ENCODE results near the gene SPDYE17.
"Not testable (repeated sequence)": the region's sequence is repeated elsewhere in the genome, so short reads cannot be mapped to it uniquely, and the experiment has no call there.

The SPDYE17 gene

GRCh38 chr7:77032261-77032660, at the start of gene SPDYE17:
TSS of gene SPDYE17 (minus strand) at chr7:77032361. CDS start at chr7:77030570, 1,791 bp downstream.
- DNase-seq (ENCODE audit: low spot score) = not testable (repeated sequence)

DNA sequence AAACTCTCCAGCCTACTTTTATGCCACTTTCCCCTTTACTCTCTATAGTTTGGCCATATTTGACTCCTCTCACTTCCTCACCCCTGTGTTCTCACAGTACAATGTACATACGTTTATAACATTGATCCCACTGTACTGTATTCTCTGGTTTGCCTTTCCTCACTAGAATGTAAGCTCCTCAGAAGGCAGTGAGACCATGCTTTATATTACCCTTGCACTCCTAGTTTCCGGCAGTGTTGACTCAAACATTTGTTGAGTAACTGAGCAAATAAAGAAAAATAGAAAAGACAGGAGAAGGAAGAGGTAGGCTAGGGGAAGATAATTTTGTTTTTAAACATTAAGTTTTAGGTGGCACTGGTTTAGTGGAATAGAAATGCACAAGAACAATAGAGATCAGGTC, 48.1 kb upstream of the SPDYE17 start:
- not testable (repeated sequence) for DNase-seq (ENCODE audit: low spot score)

GRCh38 chr7:77079624-77080023, 47.5 kb upstream of the SPDYE17 start:
- not testable (repeated sequence) for DNase-seq (ENCODE audit: low spot score)

DNA sequence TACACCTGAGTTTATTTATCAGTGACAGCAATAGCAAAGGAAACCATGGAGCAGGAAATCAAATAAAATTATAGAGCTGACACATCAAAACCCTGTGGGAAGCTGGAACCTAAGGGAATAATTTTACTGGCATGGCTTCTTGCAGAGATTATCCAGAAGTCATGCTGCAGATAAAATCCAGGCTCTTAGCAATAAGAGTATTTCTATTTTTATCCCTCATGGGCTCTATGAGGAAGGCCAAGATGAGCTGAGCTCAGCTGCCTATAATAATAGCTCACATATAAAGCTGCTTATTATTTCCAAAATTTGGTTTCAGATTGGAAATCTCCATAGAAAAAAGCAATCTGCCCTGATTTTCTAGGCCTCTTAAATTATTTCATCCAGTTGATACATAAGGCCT, 47.0 kb upstream of the SPDYE17 start:
- DNase-seq (ENCODE audit: low spot score) = not testable (repeated sequence)

- not testable (repeated sequence) for DNase-seq (ENCODE audit: low spot score)
Measured at GRCh38 chr7:77077060-77077459, 44.9 kb upstream of the SPDYE17 start.

DNA sequence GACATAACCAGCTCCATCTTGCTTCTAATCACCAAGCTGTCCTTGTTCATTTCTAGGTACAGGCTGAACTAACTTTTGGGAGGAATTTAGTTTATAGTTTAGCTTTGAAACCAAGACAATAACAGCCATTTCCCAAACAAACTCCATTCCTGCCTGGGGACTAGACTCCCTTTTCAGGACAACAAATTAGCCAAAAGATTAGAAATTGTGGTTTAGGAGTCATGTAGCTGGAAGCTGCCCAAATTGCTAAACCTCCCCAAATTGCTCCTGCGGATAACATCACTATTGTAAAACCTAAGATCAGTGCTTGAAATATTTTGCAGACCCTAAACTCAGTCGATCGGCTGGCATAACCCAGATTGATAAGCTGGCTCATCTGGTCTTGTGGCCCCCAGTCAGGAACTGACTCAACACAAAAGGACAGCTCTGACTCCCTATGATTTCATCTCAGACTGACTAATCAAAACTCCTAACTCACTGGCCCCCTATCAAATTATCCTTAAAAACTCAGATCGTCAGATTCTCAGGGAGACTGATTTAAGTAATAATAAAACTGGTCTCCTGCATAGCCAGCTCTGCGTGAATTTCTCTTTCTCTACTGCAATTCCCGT, 42.7 kb upstream of the SPDYE17 start:
- DNase-seq (ENCODE audit: low spot score) = not testable (repeated sequence)

DNA sequence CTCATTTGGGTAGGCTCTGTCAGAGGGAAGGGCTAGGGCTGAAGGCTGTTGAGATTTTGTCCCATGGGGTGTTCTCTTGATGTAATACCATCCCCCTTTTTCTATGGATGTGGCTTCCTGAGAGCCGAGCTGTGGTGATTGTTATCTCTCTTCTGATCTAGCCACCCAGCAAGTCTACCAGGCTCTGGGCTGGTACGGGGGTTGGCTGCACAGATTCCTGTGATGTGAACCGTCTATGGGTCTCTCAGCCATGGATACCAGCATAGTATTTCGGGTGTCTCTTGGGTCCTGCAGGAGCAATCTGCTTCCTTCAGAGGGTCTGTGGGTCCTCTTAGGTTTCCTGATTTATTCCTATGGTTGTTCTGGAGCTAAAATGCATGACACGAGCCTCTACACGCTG, 38.9 kb upstream of the SPDYE17 start:
- DNase-seq (ENCODE audit: low spot score) = not testable (repeated sequence)

DNA sequence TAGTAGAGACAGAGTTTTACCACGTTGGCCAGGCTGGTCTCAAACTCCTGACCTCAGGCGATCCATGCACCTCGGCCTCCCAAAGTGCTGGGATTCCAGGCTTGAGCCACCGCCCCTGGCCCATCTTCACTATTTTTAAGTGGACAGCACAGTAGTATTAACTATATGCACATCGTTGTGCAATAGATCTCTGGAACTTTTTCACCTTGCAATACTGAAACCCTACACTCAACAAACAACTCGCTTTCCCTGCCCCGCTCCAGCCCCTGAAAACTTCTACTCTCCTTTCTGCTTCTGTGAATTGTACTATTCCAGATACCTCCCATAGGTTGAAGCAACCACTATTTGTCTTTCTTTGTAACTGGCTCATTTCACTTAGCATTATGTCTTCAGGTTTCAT, 33.7 kb upstream of the SPDYE17 start:
- DNase-seq (ENCODE audit: low spot score) = not testable (repeated sequence)

- not testable (repeated sequence) for DNase-seq (ENCODE audit: low spot score)
Measured at GRCh38 chr7:77063732-77064131, 31.6 kb upstream of the SPDYE17 start.

- DNase-seq (ENCODE audit: low spot score) = not testable (repeated sequence)
Measured at GRCh38 chr7:77062557-77062956, 30.4 kb upstream of the SPDYE17 start, which contains the start of gene SPDYE18. TSS of gene SPDYE18 (minus strand) at chr7:77062558. CDS start at chr7:77060512, 2,046 bp downstream.

- DNase-seq (ENCODE audit: low spot score) = not testable (repeated sequence)
Measured at GRCh38 chr7:77026349-77026748, 5.8 kb downstream of the SPDYE17 start.

DNA sequence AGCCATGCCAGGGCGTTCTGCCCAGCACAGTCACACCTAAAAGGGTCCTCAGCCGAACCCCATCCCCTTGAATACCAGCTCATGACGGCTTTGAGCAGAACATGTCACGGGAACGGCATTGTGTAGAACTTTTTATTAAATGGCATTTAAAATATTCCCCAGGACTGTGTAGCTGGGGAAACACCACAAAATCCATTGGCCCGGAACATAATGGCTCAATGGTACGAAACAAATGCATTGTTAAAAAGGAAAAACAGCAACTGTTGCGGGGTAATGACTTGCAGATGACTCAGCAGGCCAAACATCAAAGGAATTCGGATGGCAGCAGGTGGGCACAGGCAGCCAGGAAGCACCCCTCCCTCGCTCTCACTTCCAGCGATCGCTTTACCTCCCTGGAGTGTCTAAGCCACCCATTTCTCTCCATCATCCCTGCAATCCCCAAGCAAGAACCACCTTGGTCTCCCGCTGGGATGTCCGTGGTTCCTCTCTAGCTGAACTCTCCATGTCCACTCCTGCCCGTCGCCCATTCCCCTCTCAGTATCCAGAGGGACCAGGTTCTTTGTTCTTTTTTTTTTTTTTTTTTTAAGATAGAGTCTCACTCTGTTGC, 22.0 kb downstream of the SPDYE17 start:
- DNase-seq (ENCODE audit: low spot score) = peak; percentile 21

GRCh38 chr7:77008000-77008399, 24.2 kb downstream of the SPDYE17 start:
- peak; percentile 17 for DNase-seq (ENCODE audit: low spot score)

- DNase-seq (ENCODE audit: low spot score) = not testable (repeated sequence)
Measured at GRCh38 chr7:77006127-77007110, 25.7 kb downstream of the SPDYE17 start.

DNA sequence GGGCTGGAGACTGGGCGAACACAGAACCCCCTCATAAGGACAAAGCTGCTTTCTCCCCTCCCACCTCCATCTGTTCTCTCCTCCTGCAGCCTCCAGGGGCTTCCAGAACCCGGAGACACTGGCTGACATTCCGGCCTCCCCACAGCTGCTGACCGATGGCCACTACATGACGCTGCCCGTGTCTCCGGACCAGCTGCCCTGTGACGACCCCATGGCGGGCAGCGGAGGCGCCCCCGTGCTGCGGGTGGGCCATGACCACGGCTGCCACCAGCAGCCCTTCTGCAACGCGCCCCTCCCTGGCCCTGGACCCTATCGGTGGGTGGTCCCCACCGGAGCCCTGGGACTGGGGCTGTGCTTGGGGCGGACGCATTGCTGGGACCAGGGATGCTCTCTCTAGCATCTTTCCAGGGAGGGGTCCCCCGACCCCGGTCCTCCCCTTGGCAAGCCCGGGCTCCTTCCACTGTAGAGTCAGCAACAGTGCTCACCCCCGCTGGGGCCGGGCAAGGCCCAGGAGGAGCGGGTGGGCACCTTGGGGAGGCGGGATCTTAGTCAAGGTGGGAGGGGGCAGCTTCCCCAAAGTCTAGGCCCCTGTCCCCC, 26.6 kb downstream of the SPDYE17 start:
- not testable (repeated sequence) for DNase-seq (ENCODE audit: low spot score)

- DNase-seq (ENCODE audit: low spot score) = not testable (repeated sequence)
Measured at GRCh38 chr7:77004151-77004550, 28.0 kb downstream of the SPDYE17 start.

DNA sequence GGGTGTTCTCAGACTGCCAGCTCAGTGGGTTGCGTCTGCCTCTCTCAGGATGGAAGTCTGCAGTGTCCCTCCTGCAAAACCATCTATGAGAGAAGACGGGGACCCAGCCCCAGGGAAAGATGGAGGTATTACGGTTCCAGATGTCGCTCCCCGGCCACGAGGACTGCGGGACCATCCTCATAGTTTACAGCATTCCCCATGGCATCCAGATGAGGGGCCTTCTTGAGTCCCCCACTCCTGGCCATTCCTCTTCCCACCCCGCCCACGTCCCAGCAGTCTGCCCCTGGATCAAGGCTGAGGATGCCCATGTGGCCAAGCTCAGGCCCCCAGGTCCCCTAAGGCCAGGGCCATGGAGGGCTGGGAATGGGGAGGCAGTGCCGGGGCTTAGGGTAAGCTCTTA, 28.9 kb downstream of the SPDYE17 start:
- not testable (repeated sequence) for DNase-seq (ENCODE audit: low spot score)

DNA sequence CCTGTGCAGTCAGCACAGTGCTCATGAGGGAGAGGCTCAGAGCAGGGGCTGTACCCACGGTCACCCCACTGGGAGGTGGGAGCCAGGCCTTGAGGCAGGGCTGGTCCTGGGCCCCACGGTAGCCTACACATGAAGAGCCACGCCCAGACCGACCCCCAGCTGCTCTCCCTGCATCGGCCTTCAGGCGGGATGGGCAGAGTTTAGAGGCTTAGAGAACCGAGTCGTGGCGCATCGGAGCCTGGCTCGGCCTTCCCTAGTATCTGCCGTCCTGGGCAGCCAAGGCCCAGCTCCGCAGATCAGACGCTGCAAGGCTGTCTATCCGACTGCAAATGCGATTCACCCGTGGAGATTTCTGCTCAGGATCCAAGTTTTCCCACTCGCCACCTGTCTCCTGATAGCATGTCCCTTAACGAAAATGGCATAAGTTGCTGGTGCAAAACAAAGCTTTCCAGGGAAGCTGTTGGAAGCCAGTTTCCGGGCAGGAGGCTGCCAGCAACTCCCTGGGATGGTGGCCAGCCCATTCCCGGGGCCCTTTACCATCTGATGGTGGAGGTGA, 29.4 kb downstream of the SPDYE17 start:
- peak; percentile 21 for DNase-seq (ENCODE audit: low spot score)

DNA sequence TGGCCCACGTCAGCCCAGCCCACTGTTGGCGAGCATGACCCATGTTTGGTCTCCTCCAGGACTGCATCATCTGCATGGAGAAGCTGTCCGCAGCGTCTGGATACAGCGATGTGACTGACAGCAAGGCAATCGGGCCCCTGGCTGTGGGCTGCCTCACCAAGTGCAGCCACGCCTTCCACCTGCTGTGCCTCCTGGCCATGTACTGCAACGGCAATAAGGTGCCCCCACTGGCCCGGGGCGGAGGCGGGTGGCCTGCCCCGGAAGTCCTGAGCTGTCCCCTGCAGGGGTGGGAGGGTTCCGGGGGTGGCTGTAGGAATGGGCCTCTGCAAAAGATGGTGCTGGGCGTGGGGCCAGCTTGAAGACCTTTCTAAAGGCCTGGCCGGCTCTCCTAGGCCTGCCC, 30.1 kb downstream of the SPDYE17 start:
- peak; percentile 6 for DNase-seq (ENCODE audit: low spot score)

DNA sequence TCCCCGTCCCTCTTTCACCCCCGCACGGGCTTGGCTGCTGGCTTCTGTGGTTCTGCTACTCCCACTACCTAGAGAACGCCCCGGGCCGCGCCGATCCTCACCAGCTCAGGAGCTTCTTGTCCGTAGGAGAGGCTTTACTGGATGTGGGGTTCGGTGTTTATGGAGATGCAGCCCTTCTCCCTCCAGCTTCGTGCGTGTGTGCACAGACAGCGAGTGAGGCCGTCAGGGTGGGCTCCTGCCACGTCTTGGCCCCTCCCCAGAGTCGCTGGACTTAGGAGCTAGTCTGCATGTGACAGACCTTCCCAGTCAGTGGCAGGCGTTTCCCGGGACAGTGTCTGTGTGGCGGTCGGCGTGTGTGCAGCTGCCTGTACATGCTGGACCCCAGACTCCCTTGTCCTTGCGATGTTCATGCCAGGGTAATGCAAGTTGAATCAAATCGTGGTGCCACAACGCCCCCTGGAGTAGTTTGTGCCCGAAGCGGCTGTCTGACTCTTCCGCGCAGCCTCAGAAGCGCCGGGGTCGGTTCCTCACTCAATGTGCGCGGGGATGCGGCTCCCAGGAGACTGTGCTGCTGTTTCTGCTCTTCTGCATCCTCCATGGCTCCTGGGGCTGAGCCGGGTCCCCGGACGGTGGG, 32.6 kb downstream of the SPDYE17 start:
- not testable (repeated sequence) for DNase-seq (ENCODE audit: low spot score)
